ENCODE results near the gene YAE1.

The YAE1 gene

DNA sequence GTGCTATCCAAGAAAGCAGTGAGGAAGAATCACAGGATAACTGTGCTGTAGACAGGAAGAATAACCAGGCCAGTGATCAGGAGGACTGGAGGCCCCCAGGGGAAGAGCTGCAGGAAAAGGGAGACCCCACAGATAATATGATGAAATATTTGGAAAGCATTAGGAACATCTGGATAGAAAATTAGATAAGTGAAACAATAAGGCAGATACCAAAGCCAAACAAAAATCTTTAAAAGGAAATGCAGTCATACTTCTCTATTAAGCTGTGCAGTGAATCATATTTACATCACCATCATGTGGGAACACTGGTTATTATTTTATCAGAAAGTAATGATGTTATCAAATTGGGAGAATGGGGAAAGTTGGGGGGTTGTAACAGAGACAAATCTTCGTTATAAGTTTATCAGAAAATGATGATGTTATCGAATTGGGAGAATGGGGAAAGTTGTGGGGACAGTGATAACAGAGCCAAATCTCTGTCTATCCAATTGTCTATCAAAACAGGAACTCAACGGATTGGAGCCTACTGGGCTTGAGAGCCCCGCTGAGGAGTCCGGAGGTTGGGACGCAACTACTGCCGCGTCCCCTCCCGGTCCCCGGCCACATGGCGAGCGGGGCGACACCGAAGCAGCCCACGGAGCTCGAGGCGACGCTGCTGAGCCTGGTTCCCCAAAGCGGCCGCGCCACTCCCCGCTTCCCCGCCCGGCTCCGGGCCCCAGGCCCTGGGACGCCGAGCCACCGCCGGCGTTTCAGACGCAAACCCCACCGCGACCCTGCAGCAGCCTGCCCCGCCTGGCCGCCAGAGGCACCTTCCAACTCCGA is 43.1 kb downstream of the YAE1 start:
- no peak for DNase-seq

DNA sequence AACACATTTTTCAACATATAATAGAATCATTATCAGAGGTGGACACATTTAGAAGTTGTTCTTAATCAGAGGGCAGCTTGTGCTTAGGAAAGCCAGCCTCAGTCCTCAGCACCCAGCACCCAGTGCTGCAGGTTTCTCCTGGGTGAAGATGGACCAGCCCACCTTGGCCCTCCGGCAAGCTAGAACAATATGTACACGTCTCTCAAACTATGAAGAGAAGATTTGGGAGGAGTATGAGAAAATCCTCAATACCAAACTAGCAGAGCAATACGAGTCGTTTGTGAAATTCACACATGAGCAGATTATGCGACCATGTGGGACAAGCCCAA is 43.7 kb downstream of the YAE1 start:
- no peak for DNase-seq

DNA sequence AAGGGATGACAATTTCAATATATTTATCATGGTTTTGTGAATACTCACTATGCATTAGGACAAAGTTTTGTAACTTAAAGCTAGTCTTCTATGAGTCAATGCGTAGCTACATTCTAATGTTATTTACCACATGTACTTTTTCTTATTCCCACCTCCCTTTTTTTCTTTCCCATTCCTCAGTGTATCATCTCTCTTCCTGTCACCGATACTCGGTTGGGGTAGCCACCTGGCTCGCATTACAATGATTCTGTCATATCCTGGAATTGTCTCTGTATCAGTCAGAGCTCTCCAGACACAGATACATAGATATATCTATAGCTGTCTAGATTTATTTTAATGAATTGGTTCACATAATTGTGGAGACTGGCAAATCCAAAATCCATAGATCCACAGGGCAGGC is 47.4 kb downstream of the YAE1 start:
- DNase-seq: no peak

DNA sequence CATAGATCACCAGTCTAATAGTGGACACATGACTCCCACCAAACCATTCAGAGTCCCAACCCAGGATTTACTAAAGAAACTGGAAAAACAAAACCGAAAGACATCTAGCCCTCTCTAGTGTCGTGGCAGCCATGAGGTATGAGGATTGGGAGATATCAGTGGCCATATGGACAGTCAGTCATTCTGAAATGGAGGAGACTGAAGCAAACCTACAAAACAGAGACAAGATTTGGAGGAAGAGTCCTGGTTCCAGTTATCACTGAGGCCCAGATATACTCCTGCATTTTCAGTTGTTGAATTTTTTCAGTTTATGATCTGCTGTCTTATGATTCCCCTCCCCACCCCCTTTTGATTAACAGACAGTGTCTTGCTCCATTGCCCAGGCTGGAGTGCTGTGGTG is 48.1 kb downstream of the YAE1 start:
- DNase-seq: no peak

DNA sequence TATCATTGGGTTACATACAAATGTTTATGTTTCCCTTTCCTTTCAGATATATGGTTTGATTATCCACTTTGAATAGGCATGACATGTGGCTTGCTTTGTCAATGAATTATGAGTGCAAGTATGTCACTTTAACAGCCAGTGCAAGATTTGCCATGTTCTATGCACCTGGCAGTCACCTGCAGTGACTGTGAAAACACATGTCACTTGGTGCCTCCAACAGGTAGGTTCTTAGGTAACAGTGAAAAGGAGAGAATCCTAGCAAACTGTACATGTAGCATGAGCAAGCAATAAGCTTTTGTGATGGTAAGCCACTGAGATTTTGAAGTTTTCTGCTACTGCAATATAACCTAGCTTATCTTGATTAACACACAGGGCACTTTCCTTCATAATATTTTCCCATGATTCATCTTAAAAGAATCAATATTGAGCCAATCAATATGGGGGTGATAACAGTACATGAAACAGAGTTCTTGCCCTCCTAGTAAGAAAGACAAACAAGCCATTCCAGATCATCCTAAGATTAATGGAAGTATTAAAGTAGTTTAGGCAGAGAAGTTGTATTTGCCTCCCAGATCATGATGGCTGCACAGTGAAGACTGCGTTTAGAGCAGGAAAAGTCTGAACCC is 49.3 kb downstream of the YAE1 start:
- no peak for DNase-seq

DNA sequence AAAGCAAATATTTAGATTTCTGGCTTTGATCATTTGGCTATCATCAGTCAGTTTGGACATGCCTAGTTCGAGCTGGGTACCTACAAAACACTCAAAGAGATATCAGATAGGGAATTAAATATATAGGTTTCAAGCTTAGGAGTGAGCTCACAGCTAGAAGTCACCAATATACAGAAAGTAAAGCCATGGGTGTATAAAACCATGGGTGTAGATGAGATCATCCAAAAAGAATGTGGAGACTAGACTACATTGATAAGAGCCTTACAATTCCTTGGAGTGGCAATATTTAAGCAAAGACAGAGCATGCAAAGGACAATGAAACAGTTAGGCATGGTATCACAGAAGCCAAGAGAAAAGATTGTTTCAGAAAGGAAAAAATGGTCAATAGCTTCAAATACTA is 49.9 kb downstream of the YAE1 start:
- no peak for DNase-seq

DNA sequence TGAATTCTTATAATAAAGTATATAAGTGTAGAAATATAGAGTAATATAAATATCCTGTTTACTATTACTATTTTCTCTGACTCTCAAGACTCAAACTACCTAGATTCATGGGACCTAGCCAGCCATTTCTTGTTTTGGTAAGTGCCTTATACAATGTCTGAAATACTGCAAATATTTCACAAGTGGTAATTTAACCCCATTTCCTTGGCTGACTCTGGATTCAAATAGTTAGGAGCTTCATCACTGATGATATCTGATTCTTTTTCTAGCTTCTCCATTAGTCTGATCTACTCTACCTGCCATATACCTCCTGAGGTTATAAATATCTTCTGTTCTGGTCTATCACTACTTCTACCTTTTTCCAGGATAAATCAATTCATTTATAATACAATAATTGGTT is 50.8 kb downstream of the YAE1 start:
- no peak for DNase-seq

DNA sequence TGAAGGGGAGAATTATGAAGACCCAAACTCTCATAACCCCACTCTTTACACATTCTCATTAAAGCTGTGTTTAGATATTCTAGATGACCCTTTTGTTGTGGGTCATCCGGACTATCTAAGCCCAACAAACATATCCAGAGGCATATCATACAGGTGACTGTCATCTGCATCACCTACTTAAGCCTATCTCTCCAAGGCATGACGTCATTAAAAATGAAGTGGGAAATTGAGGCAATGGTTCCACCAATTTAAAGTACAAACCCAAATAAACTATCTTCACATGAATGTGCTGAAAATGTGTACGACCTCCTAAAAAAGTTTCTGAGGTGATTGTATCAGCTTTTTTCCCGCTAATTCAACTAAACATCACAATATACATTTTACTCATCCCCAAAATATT is 52.7 kb downstream of the YAE1 start:
- DNase-seq: no peak

DNA sequence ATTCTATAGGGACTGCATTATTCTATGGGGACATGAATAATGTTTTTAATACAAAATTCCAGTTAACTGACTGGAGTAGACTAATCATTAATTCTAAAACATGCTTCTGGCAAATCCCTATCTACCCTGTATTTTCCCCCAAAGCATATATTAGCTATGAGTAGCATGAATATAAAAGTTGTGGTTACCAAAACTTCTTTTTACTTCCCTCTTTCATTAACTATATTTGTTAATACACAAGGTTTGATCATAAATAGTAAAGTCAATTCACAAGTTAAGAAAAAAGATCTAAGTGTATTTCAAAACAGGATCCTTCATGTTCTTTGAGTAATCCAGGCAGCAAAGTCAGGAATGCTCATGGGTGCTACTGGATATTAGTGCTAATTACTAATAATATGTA is 54.3 kb downstream of the YAE1 start:
- DNase-seq: no peak

DNA sequence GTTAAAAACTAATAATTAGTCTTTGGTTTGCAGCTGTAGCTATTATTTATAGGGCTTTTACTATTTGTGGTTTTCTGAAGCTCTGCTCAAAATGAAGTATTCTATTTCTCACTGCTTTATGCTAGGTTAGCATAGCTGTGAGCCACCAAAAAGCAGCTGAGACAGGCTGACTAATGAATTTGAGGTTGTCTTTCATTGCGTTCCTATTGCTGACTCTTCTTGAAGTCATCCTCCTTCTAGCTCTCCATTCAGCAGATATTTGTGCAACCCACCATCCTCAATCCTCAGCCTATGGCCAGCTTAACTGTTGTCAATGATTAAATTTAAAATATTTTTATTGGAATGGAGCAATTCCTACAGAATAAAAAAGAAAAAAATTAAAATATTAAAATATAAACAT is 55.1 kb downstream of the YAE1 start:
- no peak for DNase-seq

DNA sequence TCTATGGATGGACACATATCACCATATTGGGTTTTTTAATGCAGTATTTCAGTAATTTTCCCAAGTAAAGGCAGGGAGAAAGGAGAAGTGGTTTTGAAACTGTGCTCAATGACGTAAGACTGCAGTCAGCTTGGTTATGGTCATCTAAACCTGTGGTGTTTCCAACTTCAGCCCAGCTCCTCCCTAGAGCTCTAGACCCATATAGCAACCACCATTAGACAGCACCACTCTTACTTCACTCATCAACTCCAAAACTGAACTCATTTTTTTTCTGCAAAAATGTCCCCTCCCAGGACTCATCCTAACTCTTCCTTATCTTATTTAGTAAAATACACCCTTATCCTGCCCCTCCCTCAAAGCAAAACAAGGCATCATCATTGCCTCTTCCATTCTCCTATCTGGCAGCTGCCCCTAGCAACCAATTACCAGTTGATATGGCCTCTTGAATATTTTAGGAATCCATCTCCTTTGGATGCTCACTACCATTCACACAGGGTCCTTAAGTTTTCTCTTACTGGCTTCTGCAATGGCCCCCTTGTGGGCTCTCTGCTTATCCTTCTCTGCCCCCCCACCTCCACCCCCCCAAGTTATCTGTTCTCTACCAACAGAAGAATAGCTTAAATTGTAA is 55.7 kb downstream of the YAE1 start:
- no peak for DNase-seq

Measured in cortex of kidney (tissue), 1 donor.